GM19238 (cell line): ENCODE results near the gene SLC23A2.

ENCODE experiments used
- DNase-seq: peaks from one replicate; pipeline ENCODE4 v3.0.0; 2011; ENCODE audit warnings: low spot score; ENCODE audit not compliant: insufficient read length

Gene SLC23A2

GRCh38 chr20:4817230-4817671 is 184.1 kb downstream of the SLC23A2 start:
- no peak for DNase-seq

- no peak for DNase-seq
Observed at GRCh38 chr20:4815628-4816027, 185.7 kb downstream of the SLC23A2 start.

- no peak for DNase-seq
Observed at GRCh38 chr20:4814696-4815252, 186.5 kb downstream of the SLC23A2 start.

- no peak for DNase-seq
Observed at GRCh38 chr20:4813863-4814695, 187.2 kb downstream of the SLC23A2 start.

GRCh38 chr20:4813076-4813862 is 188.0 kb downstream of the SLC23A2 start:
- DNase-seq: no peak

GRCh38 chr20:4812641-4813075 is 188.7 kb downstream of the SLC23A2 start:
- no peak for DNase-seq

- DNase-seq: no peak
Observed at GRCh38 chr20:4812216-4812615, 189.1 kb downstream of the SLC23A2 start.

GRCh38 chr20:4811661-4812181 is 189.6 kb downstream of the SLC23A2 start:
- DNase-seq: no peak

- DNase-seq: no peak
Observed at GRCh38 chr20:4811257-4811656, 190.1 kb downstream of the SLC23A2 start.

GRCh38 chr20:4810426-4811019 is 190.8 kb downstream of the SLC23A2 start:
- no peak for DNase-seq

- no peak for DNase-seq
Observed at GRCh38 chr20:4809707-4810106, 191.6 kb downstream of the SLC23A2 start.

- DNase-seq: no peak
Observed at GRCh38 chr20:4808872-4809271, 192.4 kb downstream of the SLC23A2 start.

- DNase-seq: no peak
Observed at GRCh38 chr20:4805663-4806449, 195.5 kb downstream of the SLC23A2 start.

- no peak for DNase-seq
Observed at GRCh38 chr20:4802527-4802926, 198.8 kb downstream of the SLC23A2 start.
